Neural progenitor cell (in vitro differentiated cells): ENCODE data around the gene PIK3C2B. TPM values are rescaled to one million over a fixed set of nuclear protein-coding genes. Genes with fewer than 3 reads are reported as not detected.
A peak's percentile ranks its signal among the peaks of the same experiment; 100 is the strongest.

Experiments used
- DNase-seq: peaks from one replicate; pipeline ENCODE4 v3.0.0-alpha.2; 2016; ENCODE audit warnings: low spot score
- H2AFZ ChIP-seq: fragments of 200-600 bp; sonication (generic); replicated peaks from 2 replicates; pipeline ENCODE4 v1.6.1; 2016; ENCODE audit warnings: antibody characterized with exemption
- H3F3A ChIP-seq: fragments of 200-600 bp; sonication (generic); 2 replicates; pipeline ENCODE4 v1.6.1; 2016; ENCODE audit warnings: antibody characterized with exemption, low read depth
- H3K27ac ChIP-seq: fragments of 200-600 bp; sonication (generic); 2 replicates; pipeline ENCODE4 v1.5.1; 2016; ENCODE audit warnings: mild to moderate bottlenecking
- H3K27me3 ChIP-seq: fragments of 200-600 bp; sonication (generic); 2 replicates; pipeline ENCODE4 v1.6.1; 2016; ENCODE audit warnings: mild to moderate bottlenecking, moderate library complexity
- H3K36me3 ChIP-seq: fragments of 200-600 bp; sonication (generic); 2 replicates; pipeline ENCODE4 v1.5.1; 2016
- H3K4me1 ChIP-seq: fragments of 200-600 bp; sonication (generic); 2 replicates; pipeline ENCODE4 v1.6.1; 2016; ENCODE audit warnings: mixed run types
- H3K4me2 ChIP-seq: fragments of 200-600 bp; sonication (generic); 2 replicates; pipeline ENCODE4 v1.6.1; 2016
- H3K4me3 ChIP-seq: fragments of 200-600 bp; sonication (generic); 2 replicates; pipeline ENCODE4 v1.5.1; 2016
- H3K79me2 ChIP-seq: fragments of 200-600 bp; sonication (generic); 2 replicates; pipeline ENCODE4 v1.6.1; 2016; ENCODE audit warnings: low read depth
- H3K9ac ChIP-seq: fragments of 200-600 bp; sonication (generic); 2 replicates; pipeline ENCODE4 v1.6.1; 2016
- H3K9me3 ChIP-seq: fragments of 200-600 bp; sonication (generic); 2 replicates; pipeline ENCODE4 v1.5.1; 2016; ENCODE audit warnings: low read depth
- H4K20me1 ChIP-seq: fragments of 200-600 bp; sonication (generic); 2 replicates; pipeline ENCODE4 v1.6.1; 2016; ENCODE audit warnings: low read depth
- H3K27ac Mint-ChIP-seq: 3 replicates; pipeline ENCODE4 v1.8.0; 2021; ENCODE audit warnings: mixed read lengths
- H3K27me3 Mint-ChIP-seq: 2 replicates; pipeline ENCODE4 v1.8.0; 2022; ENCODE audit warnings: low read depth, mild to moderate bottlenecking, inconsistent platforms, moderate library complexity, mixed read lengths; ENCODE audit not compliant: insufficient read depth
- H3K36me3 Mint-ChIP-seq: 3 replicates; pipeline ENCODE4 v1.8.0; 2021; ENCODE audit warnings: mixed read lengths
- H3K4me1 Mint-ChIP-seq: 3 replicates; pipeline ENCODE4 v1.8.0; 2021; ENCODE audit warnings: mixed read lengths
- H3K4me3 Mint-ChIP-seq: 3 replicates; pipeline ENCODE4 v1.8.0; 2021; ENCODE audit warnings: mild to moderate bottlenecking, moderate library complexity, mixed read lengths
- H3K9me3 Mint-ChIP-seq: 3 replicates; pipeline ENCODE4 v1.8.0; 2020; ENCODE audit warnings: mixed read lengths
- CTCF ChIP-seq: fragments of 200-600 bp; sonication (generic); IDR thresholded peaks from 2 replicates; pipeline ENCODE4 v1.5.1; 2017; ENCODE audit warnings: antibody characterized with exemption, mild to moderate bottlenecking
- EZH2 ChIP-seq: fragments of 200-600 bp; sonication (generic); IDR thresholded peaks from 2 replicates; pipeline ENCODE4 v1.6.1; 2017; ENCODE audit warnings: antibody characterized with exemption, mild to moderate bottlenecking, moderate library complexity
- EZH2phosphoT487 ChIP-seq: fragments of 200-600 bp; sonication (generic); IDR thresholded peaks from 2 replicates; pipeline ENCODE4 v1.6.1; 2017; ENCODE audit warnings: antibody characterized with exemption
- total RNA-seq: library from RNA; depleted of rRNA; stranded (reverse); fragments of >200 nt; gene quantifications from 2 replicates; pipeline ENCODE4 v1.2.3, GENCODE V29; 2015; ENCODE audit warnings: low replicate concordance

Gene PIK3C2B
- total RNA-seq, 1 donor from 2014 or later: 20.7 TPM

- Histone ChIP-seq H3K27me3 (no peaks in the 10 kb centered on the region), H3K79me2 (no peaks in the 10 kb centered on the region), H3F3A (peaks cover 20% of the 10 kb centered on the region), H3K4me2 (no peak overlapping the region), H3K4me1 (peaks cover 27% of the 10 kb centered on the region), H3K9ac (no peak overlapping the region), H2AFZ (no peak overlapping the region), H4K20me1 (peaks cover 13% of the 10 kb centered on the region), H3K9me3 (no peaks in the 10 kb centered on the region), H3K4me3 (no peak overlapping the region), H3K27ac (no peak overlapping the region), H3K36me3 (no peaks in the 10 kb centered on the region)
- peaks cover 32% of the 10 kb centered on the region for H3K4me1 Mint-ChIP-seq
- no peak overlapping the region for H3K4me3 Mint-ChIP-seq
- peaks cover 51% of the 10 kb centered on the region for H3K36me3 Mint-ChIP-seq
- peaks cover 11% of the 10 kb centered on the region for H3K27me3 Mint-ChIP-seq
- H3K9me3 Mint-ChIP-seq: peaks cover 2% of the 10 kb centered on the region
- TF ChIP-seq EZH2: no peak
- TF ChIP-seq CTCF: no peak
- no peak for TF ChIP-seq EZH2phosphoT487
- no peak for DNase-seq
- H3K27ac Mint-ChIP-seq: peak overlapping the region; percentile 81
These were observed 46.9 kb downstream of the PIK3C2B start for GRCh38 chr1:204447736-204448135.

GRCh38 chr1:204447190-204447589 lies 47.4 kb downstream of the PIK3C2B start:
- peak overlapping the region; percentile 81 for H3K27ac Mint-ChIP-seq
- H3K9me3 Mint-ChIP-seq: peaks cover 2% of the 10 kb centered on the region
- no peak overlapping the region for H3K4me3 Mint-ChIP-seq
- H3K4me3 ChIP-seq: no peak overlapping the region
- H3K36me3 ChIP-seq: no peaks in the 10 kb centered on the region
- H4K20me1 ChIP-seq: peaks cover 13% of the 10 kb centered on the region
- no peaks in the 10 kb centered on the region for H3K27me3 ChIP-seq
- H3K36me3 Mint-ChIP-seq: peaks cover 52% of the 10 kb centered on the region
- no peaks in the 10 kb centered on the region for H3K9me3 ChIP-seq
- TF ChIP-seq CTCF (no peak), EZH2 (no peak), EZH2phosphoT487 (no peak)
- H2AFZ ChIP-seq: no peak overlapping the region
- H3K79me2 ChIP-seq: no peaks in the 10 kb centered on the region
- H3K27me3 Mint-ChIP-seq: peaks cover 11% of the 10 kb centered on the region
- peaks cover 26% of the 10 kb centered on the region for H3K4me1 ChIP-seq
- peaks cover 20% of the 10 kb centered on the region for H3F3A ChIP-seq
- no peak overlapping the region for H3K9ac ChIP-seq
- peak overlapping the region; percentile 61 for H3K4me2 ChIP-seq
- no peak for DNase-seq
- H3K27ac ChIP-seq: peak overlapping the region; percentile 5
- H3K4me1 Mint-ChIP-seq: peaks cover 31% of the 10 kb centered on the region

GRCh38 chr1:204446413-204447111 lies 48.0 kb downstream of the PIK3C2B start:
- Histone ChIP-seq H4K20me1 (peaks cover 13% of the 10 kb centered on the region), H3K27ac (peak overlapping the region; percentile 5), H3K36me3 (no peaks in the 10 kb centered on the region), H3F3A (peaks cover 19% of the 10 kb centered on the region), H3K79me2 (no peaks in the 10 kb centered on the region), H3K4me1 (peaks cover 24% of the 10 kb centered on the region), H3K9me3 (no peaks in the 10 kb centered on the region), H3K4me2 (peak overlapping the region; percentile 61), H2AFZ (no peak overlapping the region), H3K4me3 (no peak overlapping the region), H3K9ac (no peak overlapping the region), H3K27me3 (no peaks in the 10 kb centered on the region)
- TF ChIP-seq EZH2: no peak
- TF ChIP-seq CTCF: peak; percentile 74
- peaks cover 11% of the 10 kb centered on the region for H3K27me3 Mint-ChIP-seq
- peaks cover 2% of the 10 kb centered on the region for H3K9me3 Mint-ChIP-seq
- H3K27ac Mint-ChIP-seq: peak overlapping the region; percentile 81
- peaks cover 56% of the 10 kb centered on the region for H3K36me3 Mint-ChIP-seq
- H3K4me1 Mint-ChIP-seq: peaks cover 30% of the 10 kb centered on the region
- DNase-seq: peak; percentile 93
- H3K4me3 Mint-ChIP-seq: peak overlapping the region; percentile 53
